NOMO-1 treated with DMSO at 0.1 percent for 48 hours (cell line): ENCODE measurements around the gene CAMTA1.
"Not testable (repeated sequence)": the region's sequence is repeated elsewhere in the genome, so short reads cannot be mapped to it uniquely, and the experiment has no call there.

Source experiments
- DNase-seq: peaks from one replicate; lab custom pipeline; 2025; ENCODE audit not compliant: unreplicated experiment; lab: John Stamatoyannopoulos, UW

CAMTA1 gene

GRCh38 chr1:7120863-7121621, 335.8 kb downstream of the CAMTA1 start:
- no peak for DNase-seq

DNA sequence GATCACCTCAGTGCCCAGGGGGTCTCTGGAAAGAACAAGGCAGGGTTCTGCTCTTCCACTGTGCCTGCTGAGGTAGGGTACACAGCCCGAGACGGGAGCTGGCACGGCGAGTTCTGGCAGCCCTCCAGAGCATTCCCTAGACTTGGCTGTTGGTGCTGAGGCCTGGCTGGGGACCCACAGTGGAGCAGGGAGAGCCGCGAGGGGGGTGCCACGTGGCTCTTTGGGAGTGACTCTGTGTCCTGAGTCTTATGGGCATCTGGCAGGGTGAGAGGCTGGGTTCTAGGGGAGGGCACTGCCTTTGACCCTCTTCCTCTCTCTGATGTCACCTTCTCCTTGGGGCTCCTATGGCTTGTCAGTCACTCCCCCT, 336.4 kb downstream of the CAMTA1 start:
- no peak for DNase-seq

GRCh38 chr1:7127322-7128075, 342.2 kb downstream of the CAMTA1 start:
- no peak for DNase-seq

- no peak for DNase-seq
These were observed 343.0 kb downstream of the CAMTA1 start for GRCh38 chr1:7128293-7128692.

GRCh38 chr1:7130127-7130526, 344.9 kb downstream of the CAMTA1 start:
- DNase-seq: no peak

DNA sequence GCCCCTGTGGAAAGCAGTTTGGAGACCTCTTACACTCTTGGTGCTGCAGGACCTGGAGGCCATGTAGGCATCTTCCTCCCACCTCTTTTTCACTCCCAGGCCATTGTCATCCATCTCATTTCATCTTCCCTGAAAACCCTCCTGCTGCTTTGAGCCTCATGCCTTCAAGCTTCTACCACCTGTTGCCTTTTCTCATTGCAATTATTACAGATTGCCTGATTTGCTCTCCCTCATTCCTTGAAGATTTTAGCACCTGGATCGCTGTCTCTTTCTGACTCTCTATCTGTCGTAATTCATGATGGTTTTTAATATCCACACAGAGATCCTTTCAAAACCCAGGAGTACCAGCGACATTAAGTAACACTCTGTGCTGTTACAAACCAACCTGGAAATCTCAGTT, 350.2 kb downstream of the CAMTA1 start:
- DNase-seq: no peak

GRCh38 chr1:7136166-7136953, 351.1 kb downstream of the CAMTA1 start:
- no peak for DNase-seq

DNA sequence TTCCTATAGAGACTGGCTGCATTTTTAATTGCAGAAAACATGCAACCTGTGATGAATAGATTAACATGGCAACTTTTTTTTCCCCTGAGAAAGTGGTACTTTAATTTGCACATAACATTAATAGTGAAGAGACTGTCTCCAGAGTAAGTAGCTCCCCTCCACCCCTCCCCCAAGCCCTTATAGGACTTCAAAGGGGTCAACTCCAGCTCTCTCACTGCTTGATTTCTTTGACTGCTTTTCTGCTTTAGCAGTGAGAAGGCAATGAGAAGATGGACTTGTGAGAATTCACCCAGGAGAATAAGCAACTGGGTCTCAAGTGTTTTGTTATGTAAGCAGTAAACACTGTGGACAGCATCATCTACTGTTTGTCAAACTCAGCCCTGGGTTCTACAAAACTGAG, 355.0 kb downstream of the CAMTA1 start:
- no peak for DNase-seq

GRCh38 chr1:7145947-7146346, 360.7 kb downstream of the CAMTA1 start:
- DNase-seq: no peak

GRCh38 chr1:7146710-7147109, 361.5 kb downstream of the CAMTA1 start:
- no peak for DNase-seq

GRCh38 chr1:7147581-7148282, 362.5 kb downstream of the CAMTA1 start:
- not testable (repeated sequence) for DNase-seq

DNA sequence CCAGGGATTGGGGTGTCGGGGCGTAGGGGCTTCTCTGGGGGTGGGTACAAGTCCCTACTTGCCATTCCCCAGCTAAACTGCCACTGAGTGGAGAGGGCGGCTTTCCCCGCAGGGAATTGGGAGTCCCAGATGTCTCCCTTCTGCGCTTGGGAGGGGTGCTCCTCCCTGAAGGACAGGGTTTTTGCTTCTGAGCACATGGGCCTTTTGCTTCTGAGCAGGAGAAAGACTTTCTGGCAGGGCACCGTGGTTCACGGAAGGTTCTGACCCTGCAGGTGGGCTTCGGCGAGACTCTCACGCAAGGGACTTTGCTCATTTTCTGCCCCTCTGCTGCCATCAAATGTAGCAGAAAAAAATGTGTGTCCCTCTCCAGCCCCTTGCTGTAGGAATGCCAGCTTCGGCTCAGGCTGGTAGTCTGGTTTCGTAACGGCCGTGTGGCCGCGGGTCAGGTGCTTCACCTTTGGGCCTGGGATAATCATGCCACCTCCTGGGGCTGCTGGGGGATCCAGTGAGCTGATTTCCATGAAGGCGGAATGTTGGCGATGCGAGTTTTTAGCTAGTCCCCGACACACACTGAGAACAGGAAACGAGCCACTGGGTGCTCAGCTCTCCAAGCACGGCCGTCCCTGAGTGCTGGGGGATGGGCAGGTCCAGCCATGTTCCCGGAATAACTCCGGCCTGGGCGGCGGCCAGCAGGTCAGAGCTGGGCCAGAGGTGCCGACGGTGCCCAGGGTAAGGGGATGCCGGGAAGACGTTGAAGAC, 364.0 kb downstream of the CAMTA1 start:
- no peak for DNase-seq

DNA sequence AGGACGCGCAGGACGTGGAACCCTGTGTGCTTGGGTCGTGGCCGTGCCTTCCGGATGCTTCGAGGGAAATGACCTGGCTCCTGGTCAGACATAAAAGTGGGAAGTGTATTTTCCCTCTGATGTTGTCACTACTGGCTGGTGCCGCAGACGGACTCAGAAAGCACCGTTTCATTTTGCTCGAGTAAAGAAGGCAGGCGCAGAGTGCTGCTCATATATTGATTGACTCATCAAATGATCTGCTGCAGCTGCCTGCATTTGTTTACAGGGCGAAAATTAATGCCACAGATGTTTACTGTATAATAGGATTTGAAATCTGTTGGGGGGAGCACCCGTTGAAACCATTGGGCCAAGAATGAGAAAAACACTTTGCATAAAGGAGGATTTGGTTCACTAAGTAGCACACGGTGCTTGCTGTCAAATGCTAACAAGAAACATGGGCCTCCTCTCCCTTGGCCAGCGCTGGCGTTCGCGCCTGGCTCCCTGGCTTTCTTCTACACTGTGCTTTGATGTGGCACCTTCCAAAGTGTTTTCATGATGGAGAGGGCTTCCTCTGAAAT, 365.5 kb downstream of the CAMTA1 start:
- no peak for DNase-seq

GRCh38 chr1:7151978-7152377, 366.7 kb downstream of the CAMTA1 start:
- no peak for DNase-seq

GRCh38 chr1:7152655-7153054, 367.4 kb downstream of the CAMTA1 start:
- no peak for DNase-seq

DNA sequence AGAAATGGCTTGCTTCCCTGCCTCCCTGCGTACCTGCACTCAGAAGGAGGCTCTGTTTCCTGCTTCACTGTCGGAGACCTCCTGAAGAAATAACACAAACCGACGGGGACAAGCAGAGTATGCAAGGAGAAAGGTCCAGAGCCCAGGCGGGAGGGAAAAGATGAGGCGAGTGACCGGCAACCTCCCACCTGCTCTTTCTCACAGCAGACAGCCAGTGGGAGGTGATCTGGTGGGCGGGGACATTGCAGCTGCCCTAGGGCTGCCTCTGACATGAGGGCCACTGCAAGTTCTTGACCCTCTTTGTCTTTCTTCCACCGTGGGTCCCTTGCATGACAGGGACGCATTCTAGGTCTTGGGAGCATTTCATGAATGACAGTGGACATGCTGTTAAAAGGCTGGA, 368.2 kb downstream of the CAMTA1 start:
- no peak for DNase-seq

GRCh38 chr1:7159116-7159781, 374.0 kb downstream of the CAMTA1 start:
- DNase-seq: no peak

DNA sequence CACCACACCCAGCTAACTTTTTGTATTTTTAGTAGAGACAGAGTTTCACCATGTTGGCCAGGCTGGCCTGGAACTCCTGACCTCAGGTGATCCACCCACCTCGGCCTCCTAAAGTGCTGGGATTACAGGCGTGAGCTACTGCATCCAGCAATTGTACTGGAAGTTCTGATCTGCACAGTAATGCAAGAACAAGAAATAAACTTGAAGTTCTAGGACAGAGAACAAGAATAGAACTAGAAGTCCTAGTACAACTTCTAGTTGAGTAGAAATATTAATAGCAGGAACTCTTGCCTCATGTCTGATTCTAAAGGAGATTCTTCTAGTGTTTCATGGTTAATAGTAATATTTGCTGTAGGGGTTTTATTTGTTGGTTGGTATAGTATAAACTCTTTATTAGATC, 383.3 kb downstream of the CAMTA1 start:
- not testable (repeated sequence) for DNase-seq

GRCh38 chr1:7171168-7171567, 385.9 kb downstream of the CAMTA1 start:
- no peak for DNase-seq

GRCh38 chr1:7171574-7171973, 386.3 kb downstream of the CAMTA1 start:
- DNase-seq: no peak
